ENCODE results near the gene RASSF9.

The RASSF9 gene

GRCh38 chr12:85836197-85837090 is at the start of gene RASSF9:
Gene RASSF9, minus strand, starts transcription at chr12:85836409. Its CDS starts 208 bp downstream, at chr12:85836201.
- DNase-seq = no peak

GRCh38 chr12:85883763-85884162 is 47.6 kb upstream of the RASSF9 start:
- DNase-seq = no peak

DNA sequence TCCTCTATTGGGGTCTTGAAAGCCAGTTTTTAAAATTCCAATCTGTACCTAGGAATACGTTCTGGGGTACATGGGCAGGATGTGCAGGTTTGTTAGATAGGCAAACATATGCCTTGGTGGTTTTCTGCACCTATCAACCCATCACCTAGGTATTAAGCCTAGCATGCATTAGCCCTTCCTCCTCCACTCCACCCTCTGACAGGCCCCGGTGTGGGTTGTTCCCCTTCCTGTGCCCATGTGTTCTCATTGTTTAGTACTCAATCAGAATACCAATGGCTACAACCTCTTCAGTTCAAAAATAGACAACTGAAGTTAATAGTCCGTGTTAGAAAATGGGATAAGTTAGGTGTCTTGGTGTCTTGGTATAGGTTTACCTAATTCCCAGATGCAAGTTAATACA is 41.2 kb upstream of the RASSF9 start:
- no peak for DNase-seq

DNA sequence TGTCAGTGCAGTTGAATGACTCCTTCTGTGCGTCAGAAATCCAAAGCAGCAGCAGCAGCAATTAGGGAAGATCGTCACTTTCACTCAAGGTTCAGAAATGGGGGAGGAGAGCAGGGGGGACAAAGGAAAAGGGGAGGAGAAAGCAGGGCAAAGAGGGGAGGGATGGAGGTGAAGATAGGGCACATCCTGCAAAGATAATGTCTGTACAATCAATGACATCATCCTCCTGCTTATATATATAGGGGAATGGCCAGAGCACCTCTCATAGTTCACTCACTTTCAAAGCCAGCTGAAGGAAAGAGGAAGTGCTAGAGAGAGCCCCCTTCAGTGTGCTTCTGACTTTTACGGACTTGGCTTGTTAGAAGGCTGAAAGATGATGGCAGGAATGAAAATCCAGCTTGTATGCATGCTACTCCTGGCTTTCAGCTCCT is 37.8 kb upstream of the RASSF9 start, which contains the start of gene NTS:
Gene NTS (plus strand): TSS at position 265 of the 431 bp plus-strand sequence. CDS start 109 bp downstream, at position 374.
- peak; percentile 38 for DNase-seq

DNA sequence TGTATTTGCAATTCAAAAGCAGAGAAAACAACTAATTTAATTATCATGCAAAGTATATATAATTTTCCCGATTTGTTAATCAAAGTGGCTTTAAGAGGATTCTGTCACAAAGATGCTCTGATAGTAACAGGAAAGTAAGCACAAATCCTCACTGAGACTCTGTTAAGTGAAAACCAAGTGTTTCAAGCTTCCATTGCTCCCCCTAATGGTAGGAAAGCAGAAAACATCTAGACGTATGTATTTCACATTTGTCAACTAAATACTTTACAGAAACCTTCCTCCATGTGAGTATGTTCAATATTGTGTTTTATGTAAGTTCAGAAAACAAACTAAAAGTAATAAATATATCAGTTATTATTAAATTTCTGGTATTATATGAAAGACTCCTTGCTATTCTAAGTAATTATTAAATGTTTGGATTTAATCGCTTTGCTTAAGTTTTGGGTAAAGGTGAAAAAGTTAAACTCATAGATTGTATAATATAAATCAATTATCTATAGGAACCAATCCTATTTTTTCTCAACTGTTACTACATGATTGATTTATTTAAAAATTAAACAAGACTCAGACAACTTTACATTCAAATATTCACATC is 36.4 kb upstream of the RASSF9 start:
- DNase-seq = peak; percentile 63

DNA sequence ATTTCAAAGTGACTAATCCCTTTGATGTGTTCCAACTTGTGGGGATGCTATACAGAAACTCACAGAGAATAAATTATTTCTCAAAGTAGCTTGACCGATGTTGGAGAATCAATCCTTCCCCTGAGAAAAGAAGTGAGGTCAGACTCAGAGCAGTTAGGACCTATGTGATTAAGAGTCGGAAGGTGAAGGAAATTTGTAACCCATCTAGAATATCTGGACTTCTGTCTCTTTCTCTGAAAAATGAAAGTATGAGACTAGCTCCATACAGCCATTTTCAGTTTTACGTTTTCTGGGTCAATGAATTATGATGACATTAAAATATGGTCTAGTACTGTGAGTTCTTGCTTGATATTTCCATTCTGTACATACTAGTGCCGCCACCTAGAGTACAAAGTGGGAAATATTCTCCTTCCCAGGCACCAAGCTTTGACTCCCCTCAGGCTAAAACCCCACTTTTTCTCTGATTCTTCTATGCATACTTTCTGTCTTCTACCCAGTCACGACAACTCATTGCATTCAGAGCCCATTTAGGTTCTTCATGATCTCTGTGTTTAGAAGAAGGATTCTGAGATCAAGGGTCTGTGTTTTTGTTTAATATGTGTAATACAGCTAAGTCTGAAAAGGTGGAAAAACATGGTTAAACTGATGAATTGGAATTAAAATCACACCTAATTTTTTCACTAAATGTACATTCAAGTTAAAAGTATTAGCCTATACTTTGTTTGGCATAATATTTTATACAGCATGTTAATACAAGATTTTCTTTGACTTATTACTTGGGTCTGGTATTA is 31.0 kb upstream of the RASSF9 start:
- DNase-seq = peak; percentile 65

- no peak for DNase-seq
These were observed 29.7 kb upstream of the RASSF9 start for GRCh38 chr12:85865890-85866289.

DNA sequence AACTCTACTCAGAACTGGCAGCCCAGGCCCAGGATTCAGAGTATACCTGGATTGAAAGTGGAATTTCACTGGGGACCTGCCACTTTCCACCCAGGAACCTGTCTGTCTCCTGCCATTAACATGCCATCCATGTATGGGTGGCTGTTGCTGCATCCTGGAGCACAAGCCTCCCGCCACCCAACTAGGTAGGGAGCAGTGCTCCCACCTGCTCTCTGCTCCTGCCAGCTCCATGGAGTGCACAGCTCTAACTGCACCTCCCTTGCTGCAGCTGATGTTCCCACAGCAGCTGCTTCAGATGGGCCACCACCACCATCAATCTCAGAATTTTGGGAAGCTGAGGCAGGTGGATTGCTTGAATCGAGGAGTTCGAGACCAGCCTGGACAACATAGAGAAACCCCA is 20.8 kb upstream of the RASSF9 start:
- no peak for DNase-seq

- DNase-seq = no peak
These were observed 19.1 kb upstream of the RASSF9 start for GRCh38 chr12:85855305-85855704.

- DNase-seq = no peak
These were observed 13.1 kb upstream of the RASSF9 start for GRCh38 chr12:85849344-85849743.

DNA sequence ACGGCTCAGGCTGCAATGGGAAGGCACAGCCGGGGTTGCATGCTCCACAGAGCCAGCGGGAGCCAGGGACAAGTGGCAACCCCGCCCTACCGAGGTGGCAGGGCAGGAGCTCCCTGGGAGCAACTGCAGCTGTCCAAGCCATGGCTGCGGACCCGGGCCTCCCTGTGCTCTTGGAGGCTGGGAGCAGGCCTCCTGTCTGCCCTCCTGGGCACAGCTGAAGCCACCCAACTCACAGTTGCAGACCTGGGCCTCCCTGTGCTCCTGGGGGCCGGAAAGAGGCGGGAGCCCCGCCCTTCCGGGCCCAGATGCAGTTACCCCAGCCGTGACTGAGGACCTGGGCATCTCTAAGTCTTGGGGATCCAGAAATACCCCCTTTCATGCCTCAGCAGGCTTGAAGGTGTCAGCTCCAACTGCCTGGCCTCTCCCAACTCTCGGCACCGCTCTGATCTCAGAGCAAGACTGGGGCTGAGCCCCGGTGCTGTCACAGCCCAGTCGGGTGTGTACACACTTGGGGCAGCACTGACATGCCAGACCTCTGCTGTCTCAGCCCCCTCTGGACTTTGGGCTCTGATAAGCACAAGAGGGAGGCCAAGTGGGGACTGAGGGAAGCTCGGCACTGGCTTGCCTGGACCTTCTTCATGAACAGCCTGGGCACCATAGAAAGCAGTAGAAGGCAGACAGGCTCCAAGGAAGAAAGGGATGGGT is 7.5 kb upstream of the RASSF9 start:
- no peak for DNase-seq

DNA sequence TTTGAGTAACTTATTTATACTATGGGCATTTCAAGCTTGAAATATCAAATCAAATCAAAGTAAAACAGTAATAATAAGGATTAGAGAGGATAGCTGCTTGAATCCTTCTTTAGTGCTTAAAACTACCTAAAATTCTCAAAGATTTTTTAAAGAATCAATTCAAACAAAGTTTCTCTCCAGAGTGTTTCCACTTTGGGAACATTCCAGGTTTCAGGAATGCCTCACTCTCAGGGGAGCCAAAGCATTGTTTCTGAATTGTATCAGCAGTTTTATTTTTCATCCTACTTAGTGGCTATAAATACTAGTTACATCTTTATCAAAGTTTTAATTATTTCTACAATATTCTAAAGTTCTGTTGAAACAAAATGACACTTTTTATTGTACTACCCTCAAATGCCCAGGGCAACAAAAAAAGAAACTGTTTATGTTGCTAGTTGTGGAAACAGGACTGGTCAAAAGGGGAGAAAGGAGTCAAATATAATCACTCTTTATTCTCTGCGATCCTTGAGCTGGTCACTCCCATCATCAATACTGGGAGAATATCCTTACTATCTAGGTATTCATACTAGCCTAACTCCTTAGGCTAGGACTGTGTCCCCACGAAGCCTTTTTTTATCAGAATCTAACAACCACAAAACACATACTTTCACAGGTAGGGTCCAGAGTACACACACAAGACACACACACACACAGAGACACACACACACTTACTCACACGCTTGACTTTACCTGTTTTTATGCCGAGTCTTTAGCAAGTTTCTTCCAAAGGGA is 598 bp downstream of the RASSF9 start:
- DNase-seq = no peak

GRCh38 chr12:85834378-85834777 is 1.8 kb downstream of the RASSF9 start:
- DNase-seq = no peak

DNA sequence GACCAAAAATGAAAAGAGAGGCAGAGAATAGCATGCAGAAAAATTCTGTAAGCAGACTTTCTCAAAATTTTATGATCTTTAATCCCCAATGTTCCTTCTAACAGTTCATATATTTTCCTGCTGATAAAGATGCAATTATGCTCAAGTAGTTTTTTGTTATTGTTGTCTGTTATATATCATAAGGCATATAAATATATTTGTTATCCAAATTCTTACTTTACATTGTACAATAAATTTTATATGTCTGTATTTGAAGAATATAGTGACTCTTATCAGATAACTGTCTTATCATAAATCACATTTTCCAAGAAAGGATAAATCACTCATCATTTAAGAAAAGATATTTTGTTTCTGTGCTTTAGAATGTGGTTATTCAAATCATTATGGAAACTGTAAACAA is 2.6 kb downstream of the RASSF9 start:
- DNase-seq = no peak

- DNase-seq = no peak
These were observed 4.8 kb downstream of the RASSF9 start for GRCh38 chr12:85831327-85831990.

- DNase-seq = no peak
These were observed 6.8 kb downstream of the RASSF9 start for GRCh38 chr12:85829391-85829790.

DNA sequence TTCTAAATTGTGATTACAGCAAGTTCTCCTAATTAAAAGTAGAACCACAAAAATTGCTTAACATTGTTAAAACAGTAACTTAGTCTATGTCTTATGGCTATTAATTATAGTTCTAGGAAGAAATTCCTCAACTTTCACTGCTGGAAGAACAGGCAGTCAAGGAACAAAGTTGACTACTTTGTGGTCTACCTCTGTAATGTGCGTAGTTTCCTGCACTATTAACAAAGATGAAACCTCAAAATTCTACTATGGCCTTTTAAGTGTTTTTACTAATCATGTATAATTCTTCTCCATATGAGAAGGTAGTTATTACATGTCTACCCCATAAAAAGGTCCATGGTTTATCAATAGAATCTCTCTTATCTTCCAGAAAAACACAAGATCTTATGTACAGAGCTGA is 7.6 kb downstream of the RASSF9 start:
- no peak for DNase-seq

DNA sequence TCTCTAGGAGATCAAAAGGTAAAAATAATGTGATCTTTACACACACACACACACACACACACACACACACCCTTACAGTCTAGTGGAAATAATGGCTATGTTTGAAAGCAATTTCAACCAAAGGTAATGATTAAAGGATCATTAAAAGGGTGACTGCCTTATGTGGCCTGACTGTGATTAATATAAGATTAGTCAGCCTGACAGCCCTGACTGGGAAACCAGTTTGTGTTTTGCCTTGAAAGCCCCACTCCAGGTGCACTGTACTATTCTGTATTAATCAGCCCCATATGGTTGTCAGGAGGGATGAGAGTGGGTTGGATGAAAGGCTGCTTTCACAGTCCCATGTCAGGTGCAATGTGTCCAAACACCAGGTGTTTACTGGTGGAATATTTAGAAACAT is 10.5 kb downstream of the RASSF9 start:
- peak; percentile 73 for DNase-seq

DNA sequence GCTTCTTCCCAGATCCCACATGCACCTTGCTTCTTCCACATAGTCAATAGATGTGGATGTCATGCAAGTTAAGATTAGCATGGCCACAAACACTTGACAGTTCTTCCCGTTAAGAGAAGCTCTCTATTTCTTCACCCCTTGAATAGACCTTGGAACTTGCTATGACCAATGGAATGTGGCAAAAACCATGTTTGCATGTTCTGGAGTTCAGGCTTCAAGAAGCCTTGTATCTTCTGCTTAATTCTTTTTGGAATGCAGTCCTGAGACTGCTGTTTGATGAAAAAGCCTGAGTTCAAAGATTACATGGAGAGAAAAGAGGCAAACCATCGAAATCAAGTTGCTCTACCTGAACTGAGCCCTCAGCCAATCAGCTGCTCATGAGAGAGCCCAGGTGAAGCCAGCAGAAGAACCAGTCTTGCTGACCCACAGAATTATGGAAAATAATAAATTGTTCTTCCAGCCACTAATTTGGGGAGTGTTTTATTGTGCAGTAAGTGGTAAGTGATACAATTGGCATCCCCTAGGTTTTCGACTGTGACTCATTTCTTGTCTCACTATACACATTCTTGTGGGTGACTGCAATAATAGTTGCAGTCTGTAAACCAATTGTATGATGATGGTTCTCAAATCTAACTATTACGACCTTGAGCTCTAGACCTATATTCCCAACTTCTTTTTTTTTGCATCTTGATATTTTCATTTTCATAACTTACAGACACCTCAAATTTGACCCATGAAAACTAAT is 12.6 kb downstream of the RASSF9 start:
- DNase-seq = no peak

GRCh38 chr12:85821759-85822158 is 14.4 kb downstream of the RASSF9 start:
- DNase-seq = peak; percentile 30

DNA sequence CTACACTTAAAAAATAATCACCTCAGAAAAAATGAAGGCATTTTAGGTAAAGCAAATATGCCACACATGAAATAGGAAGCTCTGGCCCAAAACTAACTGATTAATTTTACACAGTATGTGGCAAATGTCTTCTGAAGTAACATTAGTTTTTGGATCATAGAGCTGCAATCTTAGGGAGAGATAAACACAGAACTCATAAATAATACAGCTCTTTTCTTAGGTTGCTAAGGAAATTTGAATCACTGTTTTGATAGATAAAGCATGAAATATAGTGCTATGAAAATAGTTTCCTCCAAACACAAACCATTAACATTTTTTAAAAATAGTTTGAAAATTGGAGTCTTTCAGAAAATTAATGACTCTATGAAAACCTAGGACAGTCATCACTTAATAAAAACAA is 15.0 kb downstream of the RASSF9 start:
- no peak for DNase-seq

Data from NCI-H748 treated with DMSO at 0.1 percent for 48 hours (cell line).